ENCODE measurements around the gene CTNNBIP1. TPM values are rescaled to one million over a fixed set of nuclear protein-coding genes. Genes with fewer than 3 reads are reported as not detected.

The CTNNBIP1 gene
- polyA plus RNA-seq, 1 donor from 2014 or later, result 69.3 TPM

DNA sequence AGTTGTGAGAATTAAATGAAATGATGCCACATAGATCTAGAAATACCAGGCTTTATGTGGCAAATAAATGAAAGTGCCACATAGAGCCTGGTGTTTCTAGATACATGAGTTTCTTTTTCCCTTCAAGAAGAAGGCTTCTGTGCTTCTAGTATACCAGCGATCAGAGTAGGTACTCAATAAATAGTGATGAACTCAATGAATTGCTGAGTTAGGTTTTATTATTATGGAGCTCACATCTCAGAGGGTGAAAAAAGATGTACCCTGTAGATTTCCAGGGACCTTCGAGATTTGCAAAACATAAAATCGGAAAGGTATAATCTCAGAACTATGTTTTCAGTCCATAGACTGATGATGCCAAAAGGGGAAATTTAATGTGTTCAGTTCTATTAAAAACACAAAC is 84.0 kb downstream of the CTNNBIP1 start:
- H2AFZ ChIP-seq (ENCODE audit: low read depth, low read length), result no peak overlapping the region
- H3K36me3 ChIP-seq (ENCODE audit: insufficient read depth, low read length), result no peaks in the 10 kb centered on the region
- no peaks in the 10 kb centered on the region for H3K27me3 ChIP-seq (ENCODE audit: insufficient read depth, low read depth, low read length)
- TF ChIP-seq TAF1 (IDR thresholded peaks at IDR 0.05; ENCODE audit: low read depth), result no peak
- no peak for TF ChIP-seq RAD21 (conservative IDR thresholded peaks at IDR 0.05)
- TF ChIP-seq, protein P1, sequence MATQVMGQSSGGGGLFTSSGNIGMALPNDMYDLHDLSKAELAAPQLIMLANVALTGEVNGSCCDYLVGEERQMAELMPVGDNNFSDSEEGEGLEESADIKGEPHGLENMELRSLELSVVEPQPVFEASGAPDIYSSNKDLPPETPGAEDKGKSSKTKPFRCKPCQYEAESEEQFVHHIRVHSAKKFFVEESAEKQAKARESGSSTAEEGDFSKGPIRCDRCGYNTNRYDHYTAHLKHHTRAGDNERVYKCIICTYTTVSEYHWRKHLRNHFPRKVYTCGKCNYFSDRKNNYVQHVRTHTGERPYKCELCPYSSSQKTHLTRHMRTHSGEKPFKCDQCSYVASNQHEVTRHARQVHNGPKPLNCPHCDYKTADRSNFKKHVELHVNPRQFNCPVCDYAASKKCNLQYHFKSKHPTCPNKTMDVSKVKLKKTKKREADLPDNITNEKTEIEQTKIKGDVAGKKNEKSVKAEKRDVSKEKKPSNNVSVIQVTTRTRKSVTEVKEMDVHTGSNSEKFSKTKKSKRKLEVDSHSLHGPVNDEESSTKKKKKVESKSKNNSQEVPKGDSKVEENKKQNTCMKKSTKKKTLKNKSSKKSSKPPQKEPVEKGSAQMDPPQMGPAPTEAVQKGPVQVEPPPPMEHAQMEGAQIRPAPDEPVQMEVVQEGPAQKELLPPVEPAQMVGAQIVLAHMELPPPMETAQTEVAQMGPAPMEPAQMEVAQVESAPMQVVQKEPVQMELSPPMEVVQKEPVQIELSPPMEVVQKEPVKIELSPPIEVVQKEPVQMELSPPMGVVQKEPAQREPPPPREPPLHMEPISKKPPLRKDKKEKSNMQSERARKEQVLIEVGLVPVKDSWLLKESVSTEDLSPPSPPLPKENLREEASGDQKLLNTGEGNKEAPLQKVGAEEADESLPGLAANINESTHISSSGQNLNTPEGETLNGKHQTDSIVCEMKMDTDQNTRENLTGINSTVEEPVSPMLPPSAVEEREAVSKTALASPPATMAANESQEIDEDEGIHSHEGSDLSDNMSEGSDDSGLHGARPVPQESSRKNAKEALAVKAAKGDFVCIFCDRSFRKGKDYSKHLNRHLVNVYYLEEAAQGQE (IDR thresholded peaks at IDR 0.05; ENCODE audit: borderline replicate concordance), result no peak
- TF ChIP-seq, protein P2, sequence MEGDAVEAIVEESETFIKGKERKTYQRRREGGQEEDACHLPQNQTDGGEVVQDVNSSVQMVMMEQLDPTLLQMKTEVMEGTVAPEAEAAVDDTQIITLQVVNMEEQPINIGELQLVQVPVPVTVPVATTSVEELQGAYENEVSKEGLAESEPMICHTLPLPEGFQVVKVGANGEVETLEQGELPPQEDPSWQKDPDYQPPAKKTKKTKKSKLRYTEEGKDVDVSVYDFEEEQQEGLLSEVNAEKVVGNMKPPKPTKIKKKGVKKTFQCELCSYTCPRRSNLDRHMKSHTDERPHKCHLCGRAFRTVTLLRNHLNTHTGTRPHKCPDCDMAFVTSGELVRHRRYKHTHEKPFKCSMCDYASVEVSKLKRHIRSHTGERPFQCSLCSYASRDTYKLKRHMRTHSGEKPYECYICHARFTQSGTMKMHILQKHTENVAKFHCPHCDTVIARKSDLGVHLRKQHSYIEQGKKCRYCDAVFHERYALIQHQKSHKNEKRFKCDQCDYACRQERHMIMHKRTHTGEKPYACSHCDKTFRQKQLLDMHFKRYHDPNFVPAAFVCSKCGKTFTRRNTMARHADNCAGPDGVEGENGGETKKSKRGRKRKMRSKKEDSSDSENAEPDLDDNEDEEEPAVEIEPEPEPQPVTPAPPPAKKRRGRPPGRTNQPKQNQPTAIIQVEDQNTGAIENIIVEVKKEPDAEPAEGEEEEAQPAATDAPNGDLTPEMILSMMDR (IDR thresholded peaks at IDR 0.05; ENCODE audit: poor library complexity, severe bottlenecking), result no peak
- TF ChIP-seq POLR2AphosphoS5 (IDR thresholded peaks at IDR 0.05), result no peak
- no peak for TF ChIP-seq EZH2 (IDR thresholded peaks at IDR 0.05; ENCODE audit: borderline replicate concordance, insufficient read depth, low read length, poor library complexity, severe bottlenecking)
- no peak for TF ChIP-seq EP300 (conservative IDR thresholded peaks at IDR 0.05; ENCODE audit: poor library complexity, severe bottlenecking)
- no peak for TF ChIP-seq SMC3 (conservative IDR thresholded peaks at IDR 0.05; ENCODE audit: poor library complexity)
- no peak for TF ChIP-seq MXI1 (conservative IDR thresholded peaks at IDR 0.05; ENCODE audit: poor library complexity, severe bottlenecking)
- no peaks in the 10 kb centered on the region for H4K20me1 ChIP-seq (ENCODE audit: insufficient read depth)
- H3K79me2 ChIP-seq (replicated peaks; ENCODE audit: insufficient read depth, low read length), result peaks cover 11% of the 10 kb centered on the region
- no peak overlapping the region for H3K27ac ChIP-seq (ENCODE audit: low read length)
- no peak overlapping the region for H3K4me2 ChIP-seq (ENCODE audit: low read length)
- H3K4me3 ChIP-seq (ENCODE audit: low read length), result no peak overlapping the region
- H3K9ac ChIP-seq (ENCODE audit: low read length), result no peak overlapping the region
- no peaks in the 10 kb centered on the region for H3K9me2 ChIP-seq (ENCODE audit: insufficient read depth, low read length)
- no peaks in the 10 kb centered on the region for H3F3A ChIP-seq (ENCODE audit: insufficient read depth, low read length, poor library complexity, severe bottlenecking)
- no peaks in the 10 kb centered on the region for H3K9me3 ChIP-seq (ENCODE audit: low read length)

DNA sequence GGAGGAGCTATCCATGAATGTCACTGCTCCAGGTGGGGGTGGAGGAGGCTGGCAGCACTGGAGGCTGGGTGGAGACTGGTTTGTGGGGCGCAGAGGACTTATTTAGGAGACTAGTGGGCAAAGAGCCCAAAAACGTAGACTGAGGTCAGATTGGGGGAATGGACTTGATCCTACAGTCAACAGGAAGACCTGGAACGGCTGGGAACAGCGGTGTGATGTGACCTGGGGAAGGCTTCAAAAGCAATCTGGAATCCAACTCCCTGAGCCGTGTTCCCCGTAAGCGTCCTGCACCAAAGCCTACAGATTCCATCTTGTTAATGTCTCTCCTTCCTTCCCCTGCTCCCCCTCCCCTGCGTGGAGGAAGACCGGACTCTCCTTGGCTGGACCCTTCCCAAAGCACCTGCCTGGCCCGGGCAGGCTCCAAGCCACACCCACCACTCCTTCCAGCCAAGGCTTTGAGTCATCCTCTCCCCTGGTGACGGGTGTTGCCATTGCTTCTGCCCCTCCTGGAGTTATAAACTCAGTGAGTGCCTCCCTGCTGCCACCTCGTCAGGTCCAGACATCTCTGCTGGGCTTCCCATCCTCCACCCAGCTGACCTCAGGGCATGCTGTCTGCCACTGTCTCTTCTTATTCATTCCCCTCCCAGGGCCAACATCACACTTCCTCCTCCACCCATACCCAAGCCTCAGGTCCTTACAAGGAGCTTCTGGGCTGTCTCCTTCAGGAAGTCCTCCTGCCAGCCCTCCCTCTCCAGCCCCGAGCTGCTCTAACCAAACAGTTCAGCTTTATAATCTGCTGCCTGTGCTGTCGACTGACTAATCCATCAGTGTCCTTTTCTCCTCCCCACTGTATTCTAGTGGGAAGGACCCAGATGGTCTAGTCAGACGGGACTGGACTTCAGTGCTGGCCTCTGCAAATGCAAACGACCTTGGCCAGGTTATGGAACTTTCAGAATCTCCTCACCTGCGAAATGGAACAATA is 84.7 kb downstream of the CTNNBIP1 start:
- Histone ChIP-seq H3K9me2 (ENCODE audit: insufficient read depth, low read length) (no peaks in the 10 kb centered on the region), H4K20me1 (ENCODE audit: insufficient read depth) (no peaks in the 10 kb centered on the region), H3K9ac (ENCODE audit: low read length) (no peak overlapping the region), H3F3A (ENCODE audit: insufficient read depth, low read length, poor library complexity, severe bottlenecking) (no peaks in the 10 kb centered on the region), H3K4me3 (ENCODE audit: low read length) (no peak overlapping the region), H2AFZ (ENCODE audit: low read depth, low read length) (no peak overlapping the region), H3K27me3 (ENCODE audit: insufficient read depth, low read depth, low read length) (no peaks in the 10 kb centered on the region), H3K9me3 (ENCODE audit: low read length) (no peaks in the 10 kb centered on the region), H3K79me2 (replicated peaks; ENCODE audit: insufficient read depth, low read length) (peaks cover 18% of the 10 kb centered on the region), H3K27ac (ENCODE audit: low read length) (no peak overlapping the region), H3K4me2 (ENCODE audit: low read length) (no peak overlapping the region), H3K36me3 (ENCODE audit: insufficient read depth, low read length) (no peaks in the 10 kb centered on the region)
- TF ChIP-seq TAF1 (IDR thresholded peaks at IDR 0.05; ENCODE audit: low read depth) (no peak), EZH2 (IDR thresholded peaks at IDR 0.05; ENCODE audit: borderline replicate concordance, insufficient read depth, low read length, poor library complexity, severe bottlenecking) (no peak), POLR2AphosphoS5 (IDR thresholded peaks at IDR 0.05) (no peak), RAD21 (conservative IDR thresholded peaks at IDR 0.05) (no peak), MXI1 (conservative IDR thresholded peaks at IDR 0.05; ENCODE audit: poor library complexity, severe bottlenecking) (no peak), EP300 (conservative IDR thresholded peaks at IDR 0.05; ENCODE audit: poor library complexity, severe bottlenecking) (no peak), SMC3 (conservative IDR thresholded peaks at IDR 0.05; ENCODE audit: poor library complexity) (no peak)
- TF ChIP-seq, protein P1 (IDR thresholded peaks at IDR 0.05; ENCODE audit: borderline replicate concordance), result no peak
- TF ChIP-seq, protein P2 (IDR thresholded peaks at IDR 0.05; ENCODE audit: poor library complexity, severe bottlenecking), result no peak
